GM21381 (cell line): ENCODE results near the gene DRG2.

Experiments
- ATAC-seq: cut with Tn5 transposase; IDR thresholded peaks from one replicate; pipeline ENCODE4 v1.9.1; 2021; ENCODE audit warnings: mild to moderate bottlenecking, moderate library complexity; ENCODE audit not compliant: unreplicated experiment

The DRG2 gene

DNA sequence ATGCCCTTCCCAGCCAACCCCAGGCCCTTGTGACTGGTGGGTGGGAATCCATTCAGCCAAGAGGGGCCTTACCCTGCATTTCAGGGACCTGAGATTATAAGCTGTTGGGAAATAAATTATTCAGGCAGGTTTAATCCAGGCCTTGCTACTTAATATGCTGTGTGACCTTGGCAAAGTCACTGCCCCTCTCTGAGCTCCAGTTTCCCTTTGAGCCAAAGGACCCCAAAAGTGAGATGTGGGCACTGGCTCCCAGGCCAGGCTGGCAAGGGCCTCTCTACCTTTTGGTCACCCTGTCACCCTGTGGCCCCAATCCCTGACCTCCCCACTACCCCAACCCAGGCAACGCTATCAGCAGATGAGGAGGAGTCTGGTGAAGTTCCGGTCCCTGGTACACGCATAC, 54.7 kb downstream of the DRG2 start:
- no peak for ATAC-seq

DNA sequence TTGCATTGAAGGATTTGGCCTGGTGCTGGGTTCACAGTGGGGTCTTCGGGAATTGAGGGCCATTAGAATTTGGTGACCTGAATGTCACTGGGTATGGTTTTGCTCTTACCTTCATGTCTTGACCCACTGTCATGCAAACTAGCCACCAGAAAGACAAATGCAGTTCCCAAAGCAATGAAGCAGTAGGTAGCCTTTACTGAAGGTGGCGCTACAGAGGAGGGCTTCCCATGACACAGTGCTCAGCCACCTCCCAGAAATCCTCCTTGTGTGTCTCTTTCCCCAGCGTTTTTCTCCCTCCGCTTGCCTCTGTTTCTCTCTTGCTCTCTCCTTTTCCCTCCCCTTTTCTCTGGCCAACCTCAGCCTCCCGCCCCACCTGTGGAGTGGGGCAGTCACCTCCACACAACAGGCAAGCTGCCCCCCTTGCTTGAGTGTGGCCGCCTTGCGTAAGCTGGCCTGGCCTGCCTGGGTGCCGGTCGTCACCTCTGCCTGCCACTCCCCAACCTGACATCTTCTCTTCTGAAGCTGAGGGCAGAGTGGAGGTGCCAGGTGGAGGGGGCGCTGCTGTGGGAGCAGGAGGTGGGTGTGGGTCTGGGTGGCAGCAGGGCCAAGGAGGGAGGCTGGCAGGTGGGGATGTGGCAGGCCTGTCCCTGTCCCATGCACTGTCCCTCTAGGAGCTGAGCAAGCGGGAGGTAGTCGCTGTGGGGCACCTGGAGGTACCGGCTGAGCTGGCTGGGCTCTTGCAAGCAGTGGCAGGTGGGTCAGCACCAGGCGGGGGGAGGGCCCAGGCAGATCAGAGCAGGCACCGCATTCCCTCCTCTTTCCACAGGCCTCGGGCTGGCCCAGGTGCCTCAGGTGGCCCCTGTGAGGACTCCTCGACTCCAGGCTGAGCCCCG, 55.5 kb downstream of the DRG2 start:
- ATAC-seq = no peak

DNA sequence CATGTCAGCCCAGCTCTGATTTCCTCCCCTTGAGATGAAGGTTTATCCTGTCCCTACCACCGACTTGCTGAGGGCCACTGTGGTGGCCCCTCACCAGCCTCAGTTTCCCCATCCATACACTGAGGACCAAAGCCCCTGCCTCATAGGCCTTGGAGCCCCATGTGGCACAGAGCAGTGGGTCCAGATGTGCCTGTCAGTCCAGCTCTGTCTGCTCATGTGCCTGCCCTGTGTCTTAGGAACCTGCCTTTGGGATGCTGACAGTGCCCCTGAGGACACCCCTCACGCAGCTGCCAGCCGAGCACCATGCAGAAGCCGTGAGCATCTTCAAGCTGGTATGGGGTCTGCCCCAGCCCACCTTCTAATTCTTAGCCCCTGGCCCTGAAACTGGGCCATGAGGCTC, 56.5 kb downstream of the DRG2 start:
- ATAC-seq = no peak

DNA sequence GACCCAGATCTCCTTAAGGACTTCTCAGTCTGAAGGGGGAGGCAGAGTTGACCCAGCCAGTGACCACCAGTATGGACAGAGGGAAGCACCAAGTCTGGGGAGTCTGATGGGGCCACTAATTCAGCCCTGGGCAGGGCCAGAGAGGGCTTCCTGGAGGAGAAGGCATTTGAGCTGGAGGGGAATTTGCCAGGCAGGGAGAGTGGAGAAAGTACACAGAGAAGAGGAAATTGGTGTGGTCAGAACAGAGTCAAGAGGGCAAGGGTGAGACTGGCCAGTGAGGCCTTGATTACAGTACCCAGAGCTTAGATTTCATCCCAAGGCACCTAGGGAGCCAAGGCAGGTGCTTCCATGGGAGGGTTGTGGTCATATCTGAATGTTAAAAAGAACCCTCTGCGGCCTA, 57.1 kb downstream of the DRG2 start:
- no peak for ATAC-seq

DNA sequence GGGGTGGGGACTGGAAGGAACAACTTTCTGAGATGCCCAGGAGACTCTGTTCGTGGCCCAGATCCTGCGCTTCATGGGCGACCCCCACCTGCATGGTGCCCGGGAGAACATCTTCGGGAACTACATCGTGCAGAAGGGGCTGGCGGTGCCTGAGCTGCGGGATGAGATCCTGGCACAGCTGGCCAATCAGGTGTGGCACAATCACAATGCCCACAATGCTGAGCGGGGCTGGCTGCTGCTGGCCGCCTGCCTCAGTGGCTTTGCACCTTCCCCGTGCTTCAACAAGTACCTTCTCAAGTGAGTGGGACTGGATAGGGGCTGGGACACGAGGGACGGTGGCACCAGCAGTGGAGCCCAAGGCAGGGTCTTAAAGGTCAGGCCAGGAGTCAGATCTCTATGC, 58.1 kb downstream of the DRG2 start:
- ATAC-seq = no peak

DNA sequence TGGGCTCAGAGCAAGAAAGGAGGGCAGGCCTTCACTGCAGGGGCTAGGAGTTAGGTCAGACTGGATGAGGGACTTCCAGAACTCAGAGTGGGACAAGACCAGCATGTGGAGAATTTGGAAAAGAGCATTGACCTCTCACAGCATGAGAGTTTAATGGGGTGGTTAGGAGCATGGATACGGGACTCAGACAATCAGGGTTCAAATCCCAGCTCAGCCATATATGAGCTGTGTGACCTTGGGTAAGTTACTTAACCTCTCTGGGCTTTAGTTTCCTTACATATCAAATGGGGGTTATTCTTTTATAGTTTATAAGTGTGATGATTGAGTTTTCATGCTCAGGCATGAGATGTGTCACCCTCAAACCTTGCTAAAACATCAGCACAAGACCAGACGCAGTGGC, 58.5 kb downstream of the DRG2 start:
- ATAC-seq = no peak

DNA sequence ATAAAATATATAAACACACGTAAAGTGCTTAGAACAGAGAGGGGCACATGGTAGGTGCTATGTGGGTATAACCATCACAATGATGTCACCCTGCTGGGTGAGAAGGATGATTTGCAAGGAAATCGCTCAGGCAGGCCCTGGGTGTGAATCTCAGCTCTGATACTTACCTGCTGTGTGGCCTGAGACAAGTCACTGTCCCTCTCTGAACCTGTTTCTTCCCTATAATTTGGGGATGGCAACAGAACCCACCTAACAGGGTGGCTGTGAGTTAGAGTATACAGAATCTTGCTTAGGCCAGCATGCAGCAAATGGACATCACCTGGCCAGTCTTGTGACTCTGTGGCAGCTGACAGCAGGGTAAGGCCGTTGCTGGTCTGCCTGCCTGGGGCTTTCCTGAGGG, 59.2 kb downstream of the DRG2 start:
- no peak for ATAC-seq

DNA sequence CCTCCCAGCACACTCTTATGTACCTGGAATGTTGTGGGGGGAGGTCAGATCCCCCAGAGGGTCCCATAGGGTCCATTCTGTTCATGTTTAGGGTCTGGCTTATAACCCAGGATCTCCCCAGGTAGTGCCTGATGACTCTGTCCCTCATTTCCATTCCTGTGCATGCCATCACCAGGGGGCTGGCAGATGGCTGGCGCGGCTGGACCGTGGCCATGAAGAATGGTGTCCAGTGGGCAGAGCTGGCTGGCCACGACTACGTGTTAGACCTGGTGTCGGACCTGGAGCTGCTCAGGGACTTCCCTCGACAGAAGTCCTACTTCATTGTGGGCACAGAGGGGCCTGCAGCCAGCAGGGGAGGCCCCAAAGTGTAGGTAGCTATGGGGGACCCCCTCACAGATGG, 60.8 kb downstream of the DRG2 start:
- ATAC-seq = no peak

DNA sequence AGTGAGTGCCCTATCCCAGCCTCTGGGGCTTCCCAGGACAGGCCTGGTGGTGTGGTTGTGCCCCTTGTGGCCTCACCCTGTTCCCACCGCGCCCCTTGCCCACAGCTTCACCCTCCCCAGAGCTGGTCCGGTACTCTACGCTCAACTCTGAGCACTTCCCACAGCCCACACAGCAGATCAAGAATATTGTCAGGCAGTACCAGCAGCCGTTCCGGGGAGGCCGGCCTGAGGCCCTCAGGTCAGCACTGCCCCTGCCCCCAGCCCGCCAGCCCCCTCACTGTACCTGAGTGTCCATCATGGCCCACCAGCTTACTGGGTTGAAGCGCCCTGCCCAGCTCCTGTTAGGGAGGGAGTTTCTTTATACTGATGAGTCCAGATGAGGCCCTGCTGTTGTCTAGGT, 63.5 kb downstream of the DRG2 start:
- ATAC-seq = no peak

DNA sequence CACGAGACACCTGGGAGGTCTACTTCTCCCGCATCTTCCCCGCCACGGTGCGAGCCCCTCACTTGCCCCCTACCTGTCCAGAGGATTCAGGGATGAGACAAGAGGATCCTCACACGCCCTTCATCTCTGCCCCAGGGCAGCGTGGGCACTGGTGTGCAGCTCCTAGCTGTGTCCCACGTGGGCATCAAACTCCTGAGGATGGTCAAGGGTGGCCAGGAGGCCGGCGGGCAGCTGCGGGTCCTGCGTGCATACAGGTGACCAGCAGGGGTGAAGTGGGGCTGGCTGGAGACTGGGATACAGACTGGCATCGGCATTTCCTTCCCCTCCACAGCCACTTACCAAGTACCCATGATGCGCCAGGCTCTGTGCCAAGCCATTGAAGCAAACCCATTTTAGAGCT, 67.4 kb downstream of the DRG2 start:
- ATAC-seq = no peak

DNA sequence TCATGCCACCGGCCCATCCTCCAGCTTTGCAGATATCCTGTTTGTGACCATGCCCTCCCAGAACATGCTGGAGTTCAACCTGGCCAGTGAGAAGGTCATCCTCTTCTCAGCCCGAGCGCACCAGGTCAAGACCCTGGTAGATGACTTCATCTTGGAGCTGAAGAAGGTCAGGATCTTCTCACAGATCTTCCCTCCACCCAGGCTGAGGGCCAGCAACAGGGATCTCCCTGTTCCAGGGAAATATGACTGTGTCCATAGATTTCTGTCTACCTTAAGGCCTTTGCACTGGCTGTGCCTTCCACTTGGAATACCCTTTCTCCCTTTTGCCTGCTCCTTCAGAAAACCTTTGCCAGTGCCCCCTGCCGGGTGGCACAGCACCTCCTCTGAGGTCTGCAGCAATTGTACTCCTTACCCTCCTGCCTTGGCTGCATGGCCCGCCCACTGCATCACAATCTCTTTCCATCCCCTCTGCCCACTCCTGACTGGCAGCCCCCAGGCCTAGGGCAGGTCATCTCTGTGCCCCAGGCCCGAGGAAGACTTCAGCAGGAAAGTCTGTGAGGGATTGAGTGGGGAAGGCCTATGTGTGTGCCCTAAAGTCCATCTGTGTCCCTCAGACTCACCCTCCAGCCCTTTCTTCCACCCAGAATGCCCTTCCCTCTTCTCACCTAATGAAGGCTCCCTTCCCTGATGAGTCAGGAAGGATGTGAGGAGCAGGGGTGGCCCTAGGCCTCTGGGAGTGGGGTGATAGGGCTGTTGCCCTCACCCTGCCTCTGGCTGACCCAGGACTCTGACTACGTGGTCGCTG, 68.6 kb downstream of the DRG2 start:
- no peak for ATAC-seq

DNA sequence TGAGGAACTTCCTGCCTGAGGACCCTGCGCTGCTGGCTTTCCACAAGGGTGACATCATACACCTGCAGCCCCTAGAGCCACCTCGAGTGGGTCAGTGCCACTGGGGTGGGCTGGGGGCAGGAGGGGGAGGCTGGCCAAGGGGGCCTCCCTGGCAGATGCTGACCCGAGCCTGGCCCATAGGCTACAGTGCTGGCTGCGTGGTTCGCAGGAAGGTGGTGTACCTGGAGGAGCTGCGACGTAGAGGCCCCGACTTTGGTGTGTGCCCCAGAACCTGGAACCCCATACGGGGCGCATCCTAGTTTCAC, 69.2 kb downstream of the DRG2 start:
- no peak for ATAC-seq
